ENCODE data around the gene APC2. TPM values are rescaled to one million over a fixed set of nuclear protein-coding genes. Genes with fewer than 3 reads are reported as not detected.

APC2 gene
- total and polyA plus RNA-seq, 4 donors, result under 0.01 to 0.06 (median 0.03) TPM

DNA sequence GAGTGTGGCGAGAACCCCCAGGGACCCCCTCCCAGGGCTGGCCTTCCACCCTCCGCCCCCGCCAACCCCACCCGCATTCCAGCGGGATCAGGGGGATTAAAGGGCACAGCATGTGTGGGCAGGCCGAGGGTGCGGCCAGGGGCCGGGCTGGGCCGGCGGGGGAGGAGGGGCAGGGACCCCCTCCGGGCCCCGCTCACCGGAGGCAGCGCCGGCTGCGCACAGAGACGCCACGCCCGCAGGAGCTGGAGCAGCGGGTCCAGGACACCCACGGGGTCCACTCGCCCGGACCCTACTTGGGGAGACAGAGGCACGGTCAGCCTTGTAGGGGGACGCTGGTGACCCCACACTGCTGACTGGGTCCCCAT, 60.5 kb downstream of the APC2 start (continued):
- TF ChIP-seq, protein P1, sequence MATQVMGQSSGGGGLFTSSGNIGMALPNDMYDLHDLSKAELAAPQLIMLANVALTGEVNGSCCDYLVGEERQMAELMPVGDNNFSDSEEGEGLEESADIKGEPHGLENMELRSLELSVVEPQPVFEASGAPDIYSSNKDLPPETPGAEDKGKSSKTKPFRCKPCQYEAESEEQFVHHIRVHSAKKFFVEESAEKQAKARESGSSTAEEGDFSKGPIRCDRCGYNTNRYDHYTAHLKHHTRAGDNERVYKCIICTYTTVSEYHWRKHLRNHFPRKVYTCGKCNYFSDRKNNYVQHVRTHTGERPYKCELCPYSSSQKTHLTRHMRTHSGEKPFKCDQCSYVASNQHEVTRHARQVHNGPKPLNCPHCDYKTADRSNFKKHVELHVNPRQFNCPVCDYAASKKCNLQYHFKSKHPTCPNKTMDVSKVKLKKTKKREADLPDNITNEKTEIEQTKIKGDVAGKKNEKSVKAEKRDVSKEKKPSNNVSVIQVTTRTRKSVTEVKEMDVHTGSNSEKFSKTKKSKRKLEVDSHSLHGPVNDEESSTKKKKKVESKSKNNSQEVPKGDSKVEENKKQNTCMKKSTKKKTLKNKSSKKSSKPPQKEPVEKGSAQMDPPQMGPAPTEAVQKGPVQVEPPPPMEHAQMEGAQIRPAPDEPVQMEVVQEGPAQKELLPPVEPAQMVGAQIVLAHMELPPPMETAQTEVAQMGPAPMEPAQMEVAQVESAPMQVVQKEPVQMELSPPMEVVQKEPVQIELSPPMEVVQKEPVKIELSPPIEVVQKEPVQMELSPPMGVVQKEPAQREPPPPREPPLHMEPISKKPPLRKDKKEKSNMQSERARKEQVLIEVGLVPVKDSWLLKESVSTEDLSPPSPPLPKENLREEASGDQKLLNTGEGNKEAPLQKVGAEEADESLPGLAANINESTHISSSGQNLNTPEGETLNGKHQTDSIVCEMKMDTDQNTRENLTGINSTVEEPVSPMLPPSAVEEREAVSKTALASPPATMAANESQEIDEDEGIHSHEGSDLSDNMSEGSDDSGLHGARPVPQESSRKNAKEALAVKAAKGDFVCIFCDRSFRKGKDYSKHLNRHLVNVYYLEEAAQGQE (IDR thresholded peaks at IDR 0.05), result no peak
- TF ChIP-seq RXRA (IDR thresholded peaks at IDR 0.05) (no peak), NR2F2 (IDR thresholded peaks at IDR 0.05) (no peak)

DNA sequence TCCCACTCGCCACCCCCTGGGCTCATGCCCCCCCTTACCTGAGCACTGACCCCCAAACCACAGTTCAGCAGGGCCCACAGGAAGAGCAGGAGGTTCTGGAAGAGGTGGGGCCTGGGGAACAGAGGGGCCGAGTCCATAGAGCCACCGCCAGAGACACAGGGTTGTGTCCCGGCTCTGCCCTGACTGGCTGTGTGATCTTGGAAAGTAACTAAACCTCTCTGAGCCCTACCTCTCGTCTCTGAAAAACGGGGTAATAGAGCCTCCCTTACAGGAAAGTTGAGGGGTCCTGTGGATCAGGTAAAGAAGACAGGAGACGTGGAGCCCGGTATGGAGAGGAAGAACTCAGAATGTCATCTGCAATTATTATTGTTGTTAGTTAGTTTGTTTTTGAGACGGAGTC, 60.9 kb downstream of the APC2 start:
- Histone ChIP-seq H3K4me3 (ENCODE audit: low read depth in 1 of 3, low read length in 3 of 3) (no peak overlapping the region), H3K27me3 (ENCODE audit: control insufficient read depth in 4 of 4, insufficient read depth in 4 of 4, low read length in 3 of 4) (peaks cover 0 to 3% (median 0%) of the 10 kb centered on the region in 4 donors), H3K27ac (ENCODE audit: low read depth in 1 of 2, low read length in 2 of 2) (no peak overlapping the region), H3K9ac (ENCODE audit: low read depth in 1 of 2, low read length in 2 of 2) (no peak overlapping the region), H3K36me3 (ENCODE audit: control insufficient read depth in 4 of 4, insufficient read depth in 3 of 4, low read depth in 1 of 4, low read length in 3 of 4) (no peaks in the 10 kb centered on the region), H3K9me3 (ENCODE audit: control insufficient read depth in 4 of 4, low read length in 3 of 4) (no peaks in the 10 kb centered on the region), H3K4me1 (ENCODE audit: control insufficient read depth in 4 of 4, insufficient read depth in 4 of 4, low read length in 3 of 4) (peaks cover 3 to 25% (median 15%) of the 10 kb centered on the region in 4 donors)
- no peak for DNase-seq (ENCODE audit: low spot score)
- TF ChIP-seq RAD21 (IDR thresholded peaks at IDR 0.05), result no peak
- TF ChIP-seq GABPA (IDR thresholded peaks at IDR 0.05 in 1 of 2, conservative IDR thresholded peaks at IDR 0.05 in 1 of 2), result no peak
- TF ChIP-seq TAF1 (conservative IDR thresholded peaks at IDR 0.05), result no peak
- TF ChIP-seq HNF4A (conservative IDR thresholded peaks at IDR 0.05), result no peak
- TF ChIP-seq, protein P1 (IDR thresholded peaks at IDR 0.05), result no peak
- TF ChIP-seq YY1 (IDR thresholded peaks at IDR 0.05), result no peak
- TF ChIP-seq FOXA1 (IDR thresholded peaks at IDR 0.05), result no peak
- no peak for TF ChIP-seq SP1 (IDR thresholded peaks at IDR 0.05)
- TF ChIP-seq, protein P2, sequence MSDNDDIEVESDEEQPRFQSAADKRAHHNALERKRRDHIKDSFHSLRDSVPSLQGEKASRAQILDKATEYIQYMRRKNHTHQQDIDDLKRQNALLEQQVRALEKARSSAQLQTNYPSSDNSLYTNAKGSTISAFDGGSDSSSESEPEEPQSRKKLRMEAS (IDR thresholded peaks at IDR 0.05), result no peak
- TF ChIP-seq, protein P3, sequence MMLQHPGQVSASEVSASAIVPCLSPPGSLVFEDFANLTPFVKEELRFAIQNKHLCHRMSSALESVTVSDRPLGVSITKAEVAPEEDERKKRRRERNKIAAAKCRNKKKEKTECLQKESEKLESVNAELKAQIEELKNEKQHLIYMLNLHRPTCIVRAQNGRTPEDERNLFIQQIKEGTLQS (IDR thresholded peaks at IDR 0.05), result no peak
- TF ChIP-seq, protein P4, sequence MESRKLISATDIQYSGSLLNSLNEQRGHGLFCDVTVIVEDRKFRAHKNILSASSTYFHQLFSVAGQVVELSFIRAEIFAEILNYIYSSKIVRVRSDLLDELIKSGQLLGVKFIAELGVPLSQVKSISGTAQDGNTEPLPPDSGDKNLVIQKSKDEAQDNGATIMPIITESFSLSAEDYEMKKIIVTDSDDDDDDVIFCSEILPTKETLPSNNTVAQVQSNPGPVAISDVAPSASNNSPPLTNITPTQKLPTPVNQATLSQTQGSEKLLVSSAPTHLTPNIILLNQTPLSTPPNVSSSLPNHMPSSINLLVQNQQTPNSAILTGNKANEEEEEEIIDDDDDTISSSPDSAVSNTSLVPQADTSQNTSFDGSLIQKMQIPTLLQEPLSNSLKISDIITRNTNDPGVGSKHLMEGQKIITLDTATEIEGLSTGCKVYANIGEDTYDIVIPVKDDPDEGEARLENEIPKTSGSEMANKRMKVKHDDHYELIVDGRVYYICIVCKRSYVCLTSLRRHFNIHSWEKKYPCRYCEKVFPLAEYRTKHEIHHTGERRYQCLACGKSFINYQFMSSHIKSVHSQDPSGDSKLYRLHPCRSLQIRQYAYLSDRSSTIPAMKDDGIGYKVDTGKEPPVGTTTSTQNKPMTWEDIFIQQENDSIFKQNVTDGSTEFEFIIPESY (IDR thresholded peaks at IDR 0.05), result no peak
- no peak for TF ChIP-seq HNF4G (IDR thresholded peaks at IDR 0.05)
- TF ChIP-seq JUND (IDR thresholded peaks at IDR 0.05), result no peak
- TF ChIP-seq FOXA2 (IDR thresholded peaks at IDR 0.05), result no peak
- TF ChIP-seq, protein P5, sequence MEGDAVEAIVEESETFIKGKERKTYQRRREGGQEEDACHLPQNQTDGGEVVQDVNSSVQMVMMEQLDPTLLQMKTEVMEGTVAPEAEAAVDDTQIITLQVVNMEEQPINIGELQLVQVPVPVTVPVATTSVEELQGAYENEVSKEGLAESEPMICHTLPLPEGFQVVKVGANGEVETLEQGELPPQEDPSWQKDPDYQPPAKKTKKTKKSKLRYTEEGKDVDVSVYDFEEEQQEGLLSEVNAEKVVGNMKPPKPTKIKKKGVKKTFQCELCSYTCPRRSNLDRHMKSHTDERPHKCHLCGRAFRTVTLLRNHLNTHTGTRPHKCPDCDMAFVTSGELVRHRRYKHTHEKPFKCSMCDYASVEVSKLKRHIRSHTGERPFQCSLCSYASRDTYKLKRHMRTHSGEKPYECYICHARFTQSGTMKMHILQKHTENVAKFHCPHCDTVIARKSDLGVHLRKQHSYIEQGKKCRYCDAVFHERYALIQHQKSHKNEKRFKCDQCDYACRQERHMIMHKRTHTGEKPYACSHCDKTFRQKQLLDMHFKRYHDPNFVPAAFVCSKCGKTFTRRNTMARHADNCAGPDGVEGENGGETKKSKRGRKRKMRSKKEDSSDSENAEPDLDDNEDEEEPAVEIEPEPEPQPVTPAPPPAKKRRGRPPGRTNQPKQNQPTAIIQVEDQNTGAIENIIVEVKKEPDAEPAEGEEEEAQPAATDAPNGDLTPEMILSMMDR (IDR thresholded peaks at IDR 0.05; ENCODE audit: low read depth, low read length, missing input control), result no peak
- TF ChIP-seq RXRA (IDR thresholded peaks at IDR 0.05), result no peak
- TF ChIP-seq NR2F2 (IDR thresholded peaks at IDR 0.05), result no peak
- no peak for TF ChIP-seq EGR1 (IDR thresholded peaks at IDR 0.05; ENCODE audit: low read depth in 2 of 2)
- 41% methylated on average over 9 of the region's 9 CpGs for WGBS
